HG03175 (cell line): Measurements from ENCODE around the gene CORO1A.
A peak's percentile ranks its signal among the peaks of the same experiment; 100 is the strongest.
"Not testable (repeated sequence)": the region's sequence is repeated elsewhere in the genome, so short reads cannot be mapped to it uniquely, and the experiment has no call there.

Source experiments
- ATAC-seq: cut with Tn5 transposase; IDR thresholded peaks from one replicate; pipeline ENCODE4 v1.9.1; 2021; ENCODE audit warnings: mild to moderate bottlenecking, moderate library complexity; ENCODE audit not compliant: unreplicated experiment

The CORO1A gene

DNA sequence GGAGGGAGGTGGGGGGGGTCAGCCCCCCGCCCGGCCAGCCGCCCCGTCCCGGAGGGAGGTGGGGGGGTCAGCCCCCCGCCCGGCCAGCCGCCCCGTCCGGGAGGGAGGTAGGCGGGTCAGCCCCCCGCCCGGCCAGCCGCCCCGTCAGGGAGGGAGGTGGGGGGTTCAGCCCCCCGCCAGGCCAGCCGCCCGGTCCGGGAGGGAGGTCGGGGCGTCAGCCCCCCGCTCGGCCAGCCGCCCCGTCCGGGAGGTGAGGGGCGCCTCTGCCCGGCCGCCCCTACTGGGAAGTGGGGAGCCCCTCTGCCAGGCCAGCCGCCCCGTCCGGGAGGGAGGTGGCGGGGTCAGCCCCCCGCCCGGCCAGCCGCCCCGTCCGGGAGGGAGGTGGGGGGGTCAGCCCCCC, 14.0 kb upstream of the CORO1A start:
- ATAC-seq = not testable (repeated sequence)

- not testable (repeated sequence) for ATAC-seq
These were observed 13.3 kb upstream of the CORO1A start for GRCh38 chr16:30170145-30170544.

- ATAC-seq = no peak
These were observed 10.3 kb upstream of the CORO1A start for GRCh38 chr16:30173054-30173453.

DNA sequence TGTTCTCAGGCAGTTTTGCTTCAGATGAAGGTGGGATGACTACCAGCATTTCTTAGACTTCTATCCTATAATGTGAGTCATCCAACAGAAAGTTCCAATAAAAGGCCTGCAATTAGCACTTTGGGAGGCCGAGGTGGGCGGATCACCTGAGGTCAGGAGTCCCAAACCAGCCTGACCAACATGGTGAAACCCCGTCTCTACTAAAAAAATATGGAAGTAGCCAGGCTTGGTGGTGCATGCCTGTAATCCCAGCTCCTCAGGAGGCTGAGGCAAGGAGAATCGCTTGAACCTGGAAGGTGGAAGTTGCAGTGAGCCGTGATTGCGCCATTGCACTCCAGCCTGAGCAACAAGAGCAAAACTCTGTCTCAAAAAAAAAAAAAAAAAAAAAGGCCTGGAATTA, 6.5 kb upstream of the CORO1A start:
- ATAC-seq = not testable (repeated sequence)

DNA sequence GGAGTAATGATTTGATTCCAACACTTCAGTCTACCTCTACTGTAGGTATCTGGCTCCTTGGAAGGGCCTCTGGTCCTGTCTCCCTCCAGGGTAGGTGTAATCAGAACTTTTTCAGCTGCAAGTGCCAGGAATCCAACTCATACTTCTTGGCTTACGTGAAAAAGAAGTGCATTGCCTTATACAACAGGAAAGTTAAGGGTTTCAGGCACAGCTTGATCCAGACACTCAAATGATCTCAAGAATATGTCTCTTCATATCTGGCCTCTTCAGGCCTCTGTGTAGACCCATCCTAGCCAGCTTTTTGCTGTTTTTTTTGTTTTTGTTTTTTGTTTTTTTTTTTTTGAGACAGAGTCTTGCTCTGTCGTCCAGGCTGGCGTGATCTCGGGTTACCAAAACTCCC, 4.2 kb upstream of the CORO1A start:
- no peak for ATAC-seq

GRCh38 chr16:30179931-30180330, 3.5 kb upstream of the CORO1A start:
- ATAC-seq = no peak

DNA sequence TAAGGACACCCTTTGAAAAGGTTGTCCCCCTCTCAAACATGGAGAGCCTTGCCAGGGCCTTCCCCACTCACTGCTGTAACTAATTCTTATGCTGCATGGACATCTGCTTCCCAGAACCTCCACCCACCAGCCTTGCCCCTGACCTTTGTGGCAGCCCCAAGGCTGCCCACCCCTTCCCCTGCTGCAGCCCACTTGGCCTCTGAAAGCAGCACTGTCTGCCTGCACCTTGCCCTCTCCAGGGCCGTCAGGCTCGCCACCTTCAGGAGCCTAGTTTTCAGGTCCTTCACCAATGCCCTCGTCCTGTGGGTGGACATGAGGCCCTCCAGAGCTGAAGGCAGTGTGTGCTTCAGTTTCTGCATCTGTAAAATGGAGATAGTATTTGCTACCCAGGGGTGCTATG, 2.7 kb upstream of the CORO1A start:
- ATAC-seq = no peak

GRCh38 chr16:30184096-30184890, 891 bp downstream of the CORO1A start:
- peak; percentile 36 for ATAC-seq

DNA sequence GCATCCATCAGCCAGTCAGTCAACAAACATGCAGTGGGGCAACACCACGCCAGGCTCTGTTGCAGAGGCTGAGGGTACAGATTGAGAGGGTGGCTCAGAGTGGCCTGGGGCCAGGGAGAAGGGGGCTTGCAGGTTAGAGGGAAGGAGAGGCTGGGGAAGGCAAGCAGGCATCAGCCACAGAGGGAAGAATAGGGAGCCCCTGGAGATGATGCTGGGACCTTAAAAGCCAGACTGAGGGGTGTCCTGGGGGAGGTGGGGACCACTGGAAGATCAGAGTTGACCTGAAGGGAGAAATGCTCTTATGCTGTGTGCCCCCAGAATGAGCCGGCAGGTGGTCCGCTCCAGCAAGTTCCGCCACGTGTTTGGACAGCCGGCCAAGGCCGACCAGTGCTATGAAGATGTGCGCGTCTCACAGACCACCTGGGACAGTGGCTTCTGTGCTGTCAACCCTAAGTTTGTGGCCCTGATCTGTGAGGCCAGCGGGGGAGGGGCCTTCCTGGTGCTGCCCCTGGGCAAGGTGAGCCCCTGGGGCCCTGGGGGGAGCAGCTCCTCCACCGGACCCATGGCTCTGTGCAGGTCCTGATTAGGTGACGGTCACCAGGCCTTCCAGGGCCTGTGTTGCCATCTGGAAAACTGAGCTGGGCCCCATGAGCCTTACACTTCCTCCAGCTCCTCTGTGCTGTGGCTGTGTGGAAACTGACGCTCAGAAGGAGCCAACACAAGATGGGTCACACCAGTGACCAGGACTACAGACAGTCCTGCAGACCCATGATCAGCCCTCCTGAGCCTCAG, 1.7 kb downstream of the CORO1A start:
- ATAC-seq = no peak

GRCh38 chr16:30185683-30186421, 2.5 kb downstream of the CORO1A start:
- peak; percentile 34 for ATAC-seq

GRCh38 chr16:30186444-30186781, 3.0 kb downstream of the CORO1A start:
- ATAC-seq = no peak

- ATAC-seq = no peak
These were observed 3.6 kb downstream of the CORO1A start for GRCh38 chr16:30186782-30187555.

DNA sequence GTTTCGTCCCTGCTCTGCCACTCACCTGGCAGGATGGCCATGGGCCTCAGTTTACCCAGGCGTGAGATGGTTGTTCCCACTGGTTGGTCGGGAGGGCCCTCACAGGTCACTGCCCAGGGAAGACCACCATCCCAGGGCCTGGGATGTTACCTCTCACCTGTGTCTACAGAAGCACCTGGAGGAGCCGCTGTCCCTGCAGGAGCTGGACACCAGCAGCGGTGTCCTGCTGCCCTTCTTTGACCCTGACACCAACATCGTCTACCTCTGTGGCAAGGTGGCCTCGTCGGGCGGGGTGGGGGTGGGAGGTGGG, 4.1 kb downstream of the CORO1A start:
- no peak for ATAC-seq

DNA sequence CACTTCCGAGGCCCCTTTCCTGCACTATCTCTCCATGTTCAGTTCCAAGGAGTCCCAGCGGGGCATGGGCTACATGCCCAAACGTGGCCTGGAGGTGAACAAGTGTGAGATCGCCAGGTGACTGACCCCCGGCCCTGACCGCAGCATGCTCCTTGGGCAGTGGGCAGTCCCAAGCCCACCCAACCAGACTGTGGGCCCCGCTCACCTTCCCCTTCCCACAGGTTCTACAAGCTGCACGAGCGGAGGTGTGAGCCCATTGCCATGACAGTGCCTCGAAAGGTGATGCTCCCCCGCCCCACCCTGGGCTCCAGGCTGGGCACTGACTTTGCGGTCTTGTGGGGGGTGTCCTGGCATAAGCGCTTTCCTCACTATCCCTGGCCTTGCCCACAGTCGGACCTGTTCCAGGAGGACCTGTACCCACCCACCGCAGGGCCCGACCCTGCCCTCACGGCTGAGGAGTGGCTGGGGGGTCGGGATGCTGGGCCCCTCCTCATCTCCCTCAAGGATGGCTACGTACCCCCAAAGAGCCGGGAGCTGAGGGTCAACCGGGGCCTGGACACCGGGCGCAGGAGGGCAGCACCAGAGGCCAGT, 4.7 kb downstream of the CORO1A start:
- ATAC-seq = no peak

DNA sequence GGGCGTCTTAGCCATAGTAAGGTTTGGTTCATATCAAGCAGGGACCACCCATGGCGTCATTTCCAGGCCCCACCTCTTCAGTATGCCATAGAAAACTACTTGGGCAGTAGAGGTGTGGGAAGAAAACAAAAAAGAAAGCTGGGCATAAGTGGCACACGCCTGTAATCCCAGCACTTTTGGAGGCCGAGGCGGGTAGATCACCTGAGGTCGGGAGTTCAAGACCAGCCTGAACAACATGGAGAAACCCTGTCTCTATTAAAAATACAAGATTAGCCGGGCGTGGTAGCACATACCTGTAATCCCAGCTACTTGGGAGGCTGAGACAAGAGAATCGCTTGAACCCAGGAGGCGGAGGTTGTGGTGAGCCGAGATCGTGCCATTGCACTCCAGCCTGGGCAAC, 7.8 kb downstream of the CORO1A start:
- ATAC-seq = not testable (repeated sequence)

DNA sequence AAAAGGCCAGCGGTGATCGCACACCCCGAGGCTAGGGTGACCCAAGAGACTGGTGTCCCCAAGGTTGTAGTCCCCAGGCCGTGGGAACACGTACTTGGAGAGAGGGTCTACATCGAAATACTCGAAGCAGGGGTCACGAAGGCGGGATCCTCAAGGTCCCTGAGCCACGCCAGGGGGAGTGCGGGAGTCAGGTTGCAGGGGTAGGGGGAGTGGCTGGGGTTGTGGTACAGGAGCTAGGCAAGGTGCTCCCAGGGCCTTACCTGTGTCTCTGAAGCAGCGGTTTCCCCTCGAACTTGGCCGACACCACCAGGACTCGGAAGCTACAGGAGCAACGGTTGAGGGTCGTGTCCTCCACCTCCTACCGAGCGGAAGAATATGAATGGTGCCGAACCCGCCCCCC, 9.7 kb downstream of the CORO1A start:
- peak; percentile 5 for ATAC-seq

- ATAC-seq = peak; percentile 86
These were observed 10.2 kb downstream of the CORO1A start, which contains the start of the genes BOLA2B and SLX1A for GRCh38 chr16:30193615-30194014. Gene BOLA2B, minus strand, starts transcription at chr16:30193666. Its CDS starts 71 bp downstream, at chr16:30193595. Gene SLX1A, plus strand, starts transcription at chr16:30193875. Its CDS starts 210 bp downstream, at chr16:30194085.

- ATAC-seq = peak; percentile 66
These were observed 10.9 kb downstream of the CORO1A start for GRCh38 chr16:30194172-30194925.

GRCh38 chr16:30197001-30197400, 13.6 kb downstream of the CORO1A start:
- ATAC-seq = not testable (repeated sequence)

- ATAC-seq = not testable (repeated sequence)
These were observed 15.6 kb downstream of the CORO1A start, which contains the start of gene SULT1A3 for GRCh38 chr16:30199049-30199448. Gene SULT1A3, plus strand, starts transcription at chr16:30199255. Its CDS starts 1,474 bp downstream, at chr16:30200729.
